Epidermal melanocyte (primary cell): Measurements from ENCODE around the gene GCNT2.
"Not testable (repeated sequence)": the region's sequence is repeated elsewhere in the genome, so short reads cannot be mapped to it uniquely, and the experiment has no call there.

ENCODE experiments used
- DNase-seq: peaks from one replicate; pipeline ENCODE4 v3.0.0; 2011; ENCODE audit warnings: low spot score; ENCODE audit not compliant: insufficient read length

The GCNT2 gene

GRCh38 chr6:10580570-10580969, 59.4 kb downstream of the GCNT2 start:
- no peak for DNase-seq

DNA sequence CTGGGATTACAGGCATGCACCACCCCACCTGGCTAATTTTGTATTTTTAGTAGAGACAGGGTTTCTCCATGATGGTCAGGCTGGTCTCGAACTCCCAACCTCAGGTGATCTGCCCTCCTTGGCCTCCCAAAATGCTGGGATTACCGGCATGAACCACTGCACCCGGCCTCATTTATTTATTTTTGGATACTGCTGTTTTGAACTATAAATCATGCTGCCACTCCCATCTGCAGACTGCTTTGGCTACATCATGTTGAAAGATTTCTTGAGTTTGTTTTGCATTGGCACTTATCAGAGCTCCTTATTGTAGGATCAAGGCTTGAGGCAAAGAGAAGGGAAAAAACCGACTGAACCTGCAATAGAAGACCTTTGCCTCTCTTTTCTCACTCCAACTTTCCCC, 60.3 kb downstream of the GCNT2 start:
- not testable (repeated sequence) for DNase-seq

DNA sequence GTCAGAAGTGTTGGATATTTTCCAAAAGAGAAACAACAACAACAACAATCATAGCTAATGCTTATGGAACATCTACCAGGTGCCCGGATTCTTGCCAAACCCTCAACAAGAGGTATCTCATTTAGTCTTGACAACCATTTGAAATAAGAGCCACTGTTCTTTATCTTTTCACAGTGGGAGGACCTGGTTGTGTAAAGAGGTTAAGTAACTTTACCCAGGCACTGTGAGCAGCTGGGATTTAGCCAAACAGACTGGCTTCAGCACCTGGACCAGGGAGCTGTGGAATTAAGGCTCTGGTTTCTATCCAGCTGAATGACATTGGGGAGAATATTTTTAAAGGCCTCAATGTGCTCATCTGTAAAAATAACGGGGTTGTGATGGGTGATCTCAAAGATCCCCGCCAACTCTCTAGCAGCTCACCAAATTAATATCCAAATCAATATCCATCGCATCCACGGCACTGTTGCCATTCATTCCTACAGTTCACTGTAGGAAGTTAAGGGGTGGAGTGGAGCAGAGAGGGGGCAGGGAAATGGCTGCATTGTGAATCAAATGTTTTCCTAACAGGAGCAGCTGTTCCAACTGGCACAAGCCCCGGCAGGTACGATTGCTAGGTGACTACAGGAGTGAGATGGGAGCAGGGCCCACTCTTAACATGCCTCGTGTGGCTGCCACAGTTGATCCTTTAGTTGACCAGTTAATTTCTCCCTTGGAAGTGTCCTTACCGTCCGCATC, 61.8 kb downstream of the GCNT2 start:
- DNase-seq: no peak

GRCh38 chr6:10583509-10583901, 62.4 kb downstream of the GCNT2 start:
- no peak for DNase-seq

- no peak for DNase-seq
These were observed 63.5 kb downstream of the GCNT2 start for GRCh38 chr6:10584607-10585006.

- no peak for DNase-seq
These were observed 64.2 kb downstream of the GCNT2 start for GRCh38 chr6:10585209-10585845.

- no peak for DNase-seq
These were observed 65.2 kb downstream of the GCNT2 start for GRCh38 chr6:10586302-10586701.

GRCh38 chr6:10587656-10588406, 66.7 kb downstream of the GCNT2 start:
- no peak for DNase-seq

DNA sequence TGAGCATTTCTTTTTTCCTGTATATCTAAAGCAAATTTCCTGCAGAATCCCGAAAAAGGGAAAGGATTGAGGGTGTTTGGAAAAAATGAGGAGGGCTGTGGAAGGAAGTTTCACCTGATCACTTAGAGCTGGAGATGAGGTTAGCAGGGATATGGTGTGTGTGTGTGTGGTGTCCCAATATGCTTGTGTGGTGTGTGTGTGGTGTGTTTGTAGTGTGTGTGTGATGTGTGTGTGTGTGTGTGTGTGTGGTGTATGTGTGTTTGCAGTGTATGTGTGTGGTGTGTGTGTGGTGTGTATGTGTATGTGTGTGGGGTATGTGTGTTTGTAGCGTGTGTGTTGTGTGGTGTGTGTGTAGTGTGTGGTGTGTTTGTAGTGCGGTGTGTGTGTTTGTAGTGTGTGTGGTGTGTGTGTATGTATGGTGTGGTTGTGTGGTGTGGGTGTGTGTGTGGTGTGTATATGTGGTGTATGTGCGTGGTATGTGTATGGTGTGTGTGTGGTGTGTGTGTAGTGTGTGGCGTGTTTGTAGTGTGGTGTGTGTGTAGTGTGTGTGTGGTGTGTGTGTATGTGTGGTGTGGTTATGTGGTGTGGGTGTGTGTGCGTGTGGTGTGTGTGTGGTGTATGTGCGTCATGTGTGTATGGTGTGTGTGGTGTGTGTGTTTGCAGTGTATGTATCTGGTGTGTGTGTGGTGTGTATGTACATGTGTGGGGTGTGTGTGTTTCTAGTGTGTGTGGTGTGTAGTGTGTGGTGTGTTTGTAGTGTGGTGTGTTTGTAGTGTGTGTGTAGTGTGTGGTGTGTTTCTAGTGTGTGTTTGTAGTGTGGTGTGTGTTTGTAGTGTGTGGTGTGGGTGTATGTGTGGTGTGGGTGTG, 67.6 kb downstream of the GCNT2 start:
- DNase-seq: no peak

DNA sequence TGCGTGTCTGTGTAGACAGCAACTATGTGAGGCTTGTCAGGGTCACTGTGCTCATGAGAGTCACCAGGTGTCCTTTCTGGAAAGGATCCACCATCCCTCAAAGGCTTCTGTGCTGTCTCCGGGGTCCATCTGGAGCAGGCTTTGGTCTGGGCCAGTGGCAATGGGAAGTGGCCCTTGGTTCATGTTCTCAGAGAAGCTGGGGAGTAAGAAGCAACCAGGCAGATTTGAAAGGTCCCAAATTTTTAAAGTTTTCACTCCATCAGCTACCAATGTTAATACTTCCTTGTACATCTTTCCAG, 68.2 kb downstream of the GCNT2 start:
- no peak for DNase-seq

DNA sequence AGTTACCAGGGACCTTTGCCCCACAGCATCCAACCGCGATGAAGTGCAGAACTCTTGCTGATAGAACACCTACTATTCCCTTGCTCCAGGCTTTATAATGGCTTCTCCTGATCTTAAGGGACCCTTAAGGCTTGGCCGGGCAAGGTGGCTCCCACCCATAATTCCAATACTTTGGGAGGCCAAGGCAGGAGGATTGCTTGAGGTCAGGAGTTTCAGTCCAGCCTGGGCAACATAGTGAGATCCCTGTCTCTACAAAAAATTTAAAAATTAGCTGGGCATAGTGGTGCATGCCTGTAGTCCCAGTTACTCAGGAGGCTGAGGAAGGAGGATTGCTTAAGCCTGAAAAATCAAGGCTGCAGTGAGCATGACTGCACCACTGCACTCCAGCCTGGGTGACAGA, 68.8 kb downstream of the GCNT2 start:
- DNase-seq: no peak

DNA sequence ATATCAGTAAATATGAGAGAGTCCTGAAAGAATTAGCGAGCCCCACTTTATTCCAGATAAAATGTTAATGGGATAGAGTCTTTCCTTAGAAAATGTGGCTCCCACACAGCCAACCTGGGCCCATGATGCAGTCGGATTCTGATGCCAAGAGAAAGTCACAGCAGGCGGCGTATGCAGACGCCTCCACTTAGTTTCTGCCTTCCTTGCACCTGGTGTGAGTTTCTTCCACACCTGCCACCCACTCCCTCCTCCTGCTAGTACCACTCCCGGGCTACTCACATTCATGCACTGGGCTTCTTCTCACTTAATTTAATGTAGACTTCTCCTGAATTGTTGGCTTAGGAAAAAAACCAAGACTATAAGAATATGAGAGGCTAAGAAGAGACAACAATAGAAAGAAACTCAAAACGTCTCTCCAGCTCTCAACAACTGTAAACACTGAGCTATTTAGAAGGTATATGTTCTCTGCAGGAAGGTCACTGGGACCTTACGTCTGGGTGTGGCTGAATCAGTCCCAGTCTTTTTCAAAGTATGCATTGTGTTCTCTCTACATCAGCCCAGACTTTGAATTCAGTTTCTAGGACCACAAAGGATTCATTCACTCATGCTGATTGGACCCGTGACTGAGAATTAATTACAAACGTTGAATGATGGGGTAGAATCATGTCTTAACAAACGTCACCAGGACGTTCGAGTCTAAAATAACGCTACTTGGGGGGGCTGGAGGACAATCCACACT, 70.4 kb downstream of the GCNT2 start:
- peak; percentile 61 for DNase-seq

DNA sequence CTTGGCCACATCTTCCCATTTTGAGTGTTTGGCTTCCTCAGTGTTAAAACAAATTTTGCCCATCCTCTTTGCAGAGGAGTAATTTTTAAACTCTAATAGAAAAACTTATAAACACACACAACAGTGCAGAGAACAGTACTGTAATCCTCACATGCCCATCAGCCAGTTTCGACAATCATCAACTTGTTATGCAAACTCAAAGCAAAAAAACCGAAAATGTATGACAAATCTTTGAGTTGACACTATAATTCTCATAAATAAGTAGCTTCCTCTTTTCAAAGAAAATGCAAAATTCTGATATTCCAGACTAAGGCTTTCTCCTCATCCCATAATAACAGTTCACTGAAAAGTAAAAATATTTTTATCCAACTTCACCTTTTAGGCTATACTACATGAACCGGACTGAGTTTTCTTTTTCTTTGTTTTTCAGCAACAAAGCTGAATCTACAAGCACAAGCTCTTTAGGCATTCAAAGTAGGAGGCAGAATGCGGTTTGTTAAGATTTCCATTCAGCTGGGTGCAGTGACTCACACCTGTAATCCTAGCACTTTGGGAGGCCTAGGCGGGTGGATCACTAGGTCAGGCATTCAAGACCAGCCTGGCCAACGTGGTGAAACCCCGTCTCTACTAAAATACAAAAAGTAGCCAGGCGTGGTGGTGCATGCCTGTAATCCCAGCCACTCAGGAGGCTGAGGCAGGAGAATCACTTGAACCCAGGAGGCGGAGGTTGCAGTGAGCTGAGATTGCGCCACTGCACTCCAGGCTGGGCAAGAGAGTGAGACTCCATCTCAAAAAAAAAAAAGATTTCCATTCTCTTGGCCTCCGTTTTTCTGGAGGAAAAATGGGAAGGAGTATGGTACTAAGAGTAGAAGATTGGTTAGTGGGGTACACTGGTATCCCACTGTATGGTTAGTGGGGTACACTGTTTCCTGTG, 74.8 kb downstream of the GCNT2 start:
- DNase-seq: no peak

DNA sequence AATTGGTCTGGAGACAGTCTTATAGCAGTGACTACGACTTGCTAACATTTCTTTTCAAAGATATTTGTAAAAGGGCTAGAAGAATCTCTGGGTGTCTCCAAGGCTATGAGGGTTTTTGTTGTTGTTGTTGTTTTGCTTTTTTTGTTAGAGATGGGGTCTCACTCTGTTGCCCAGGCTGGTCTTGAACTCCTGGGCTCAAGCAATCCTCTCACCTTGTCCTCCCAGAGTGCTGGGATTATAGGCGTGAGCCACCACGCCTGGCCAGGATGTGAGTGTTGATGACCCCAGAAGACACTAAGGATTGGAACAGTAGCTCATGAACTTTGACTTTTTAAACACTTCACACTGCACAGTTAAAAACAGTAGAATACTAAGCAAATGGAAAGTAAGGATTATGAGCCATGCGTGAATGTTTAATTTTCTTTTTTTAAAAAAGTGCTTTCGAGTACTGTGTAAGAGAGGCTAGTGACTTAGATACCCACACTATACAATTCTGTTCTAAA, 76.4 kb downstream of the GCNT2 start:
- DNase-seq: no peak

DNA sequence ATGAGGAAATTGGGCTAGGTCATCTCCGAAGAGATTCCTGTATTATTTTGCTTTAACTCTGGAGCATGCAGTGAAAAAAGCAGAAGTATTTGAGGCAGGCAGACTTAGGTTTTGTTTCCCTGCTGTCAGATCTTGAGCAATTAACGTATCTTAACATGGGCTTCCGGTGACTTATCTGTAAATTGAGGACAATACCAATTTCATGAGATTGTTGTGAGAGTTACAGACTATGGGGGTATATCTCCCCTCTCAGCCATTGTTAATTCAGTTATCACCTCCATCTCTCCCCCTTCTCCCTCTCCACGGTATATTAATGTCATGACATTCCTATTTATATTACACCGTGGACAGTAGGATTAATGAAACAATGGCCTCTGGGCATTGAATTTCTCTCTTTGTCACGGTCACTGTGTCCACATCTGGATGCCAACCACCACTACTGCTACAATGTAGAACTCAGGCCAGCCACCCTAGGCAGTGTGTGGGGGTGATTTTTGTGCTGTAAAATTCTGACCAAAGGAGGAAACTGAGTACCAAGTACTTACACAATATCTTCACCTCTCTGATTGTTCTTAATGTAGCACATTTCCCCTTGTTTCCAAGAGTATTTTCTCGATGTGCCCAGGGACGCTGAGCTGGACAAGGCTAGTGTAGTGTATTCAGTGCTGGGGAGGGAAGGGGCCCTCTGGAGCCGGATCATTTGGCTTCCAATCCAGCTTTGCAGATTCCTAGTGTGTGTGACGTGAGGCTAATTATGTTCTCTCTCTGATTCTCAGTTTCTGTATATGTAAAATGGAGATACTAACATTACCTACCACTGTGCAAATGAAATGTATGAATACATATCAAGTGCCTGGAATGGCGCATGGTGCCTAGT, 77.2 kb downstream of the GCNT2 start:
- no peak for DNase-seq

DNA sequence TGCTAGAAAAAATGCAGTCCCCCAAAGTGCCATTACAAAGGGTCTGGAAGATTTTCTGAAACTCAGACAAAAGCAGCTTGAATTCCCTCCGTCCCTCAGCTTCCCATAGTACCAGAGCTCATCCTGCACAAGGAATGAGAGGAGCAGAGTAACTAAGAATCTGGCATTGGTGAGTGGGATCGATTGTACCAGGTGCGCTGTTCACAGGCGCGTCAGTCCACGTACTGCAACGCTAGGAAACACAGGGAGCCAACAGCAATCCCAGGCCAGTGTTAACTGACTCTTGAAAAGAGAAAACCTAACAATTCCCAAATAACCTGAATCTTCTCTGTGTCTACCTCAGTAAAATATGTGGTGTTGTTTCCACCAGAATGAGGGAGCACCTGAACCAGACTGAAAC, 77.9 kb downstream of the GCNT2 start:
- no peak for DNase-seq

DNA sequence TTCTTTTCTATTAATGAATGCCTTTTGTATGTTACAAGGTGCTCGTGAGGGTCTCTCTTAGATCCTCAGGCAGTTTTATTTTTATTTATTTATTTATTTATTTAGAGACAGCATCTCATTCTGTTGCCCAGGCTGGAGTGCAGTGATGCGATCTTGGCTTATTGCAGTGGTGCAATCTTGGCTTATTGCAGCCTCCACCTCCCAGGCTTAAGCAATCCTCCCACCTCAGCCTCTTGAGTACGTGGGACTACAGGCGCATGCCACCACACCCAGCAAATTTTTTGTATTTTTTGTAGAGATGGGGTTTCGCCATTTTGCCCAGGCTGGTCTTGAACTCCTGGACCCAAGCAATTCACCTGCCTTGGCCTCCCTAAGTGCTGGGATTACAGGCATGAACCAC, 79.5 kb downstream of the GCNT2 start:
- DNase-seq: not testable (repeated sequence)

DNA sequence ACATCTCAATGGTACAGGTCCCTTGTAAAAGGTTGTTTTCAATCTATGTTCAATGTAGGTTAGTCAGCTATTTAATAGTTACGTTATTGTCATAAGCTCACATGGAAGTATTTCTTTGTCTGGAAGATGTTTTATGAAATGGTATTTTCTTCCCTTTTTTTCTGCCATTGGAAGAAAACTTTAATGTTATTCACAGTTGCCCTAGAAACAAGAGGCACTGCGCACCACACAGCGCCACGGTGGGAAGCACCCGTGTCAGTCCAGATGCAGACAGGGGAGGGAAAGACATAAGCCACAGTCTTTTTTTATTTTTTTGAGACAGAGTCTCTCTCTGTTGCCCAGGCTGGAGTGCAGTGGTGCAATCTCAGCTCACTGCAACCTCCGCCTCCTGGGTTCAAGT, 82.1 kb downstream of the GCNT2 start:
- DNase-seq: no peak

DNA sequence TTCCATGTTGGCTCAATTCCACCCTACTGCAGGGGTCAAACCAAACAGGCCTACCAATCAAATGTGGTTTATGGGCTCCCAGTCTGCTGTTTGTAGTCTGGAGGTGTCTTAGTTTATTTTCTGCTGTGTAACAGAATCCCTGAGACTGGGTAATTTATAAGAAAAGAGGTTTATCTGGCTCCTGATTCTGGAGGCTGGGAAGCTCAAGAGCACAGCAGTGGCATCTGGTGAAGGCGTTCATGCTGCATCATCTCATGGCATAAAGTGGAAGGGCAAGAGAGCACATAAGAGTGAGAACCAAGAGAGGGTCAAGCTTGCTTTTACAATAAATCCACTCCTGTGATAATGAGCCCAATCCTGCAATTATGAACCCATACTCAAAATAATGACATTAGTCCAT, 87.9 kb downstream of the GCNT2 start:
- no peak for DNase-seq
